ENCODE measurements around the gene APBB1.

DNA sequence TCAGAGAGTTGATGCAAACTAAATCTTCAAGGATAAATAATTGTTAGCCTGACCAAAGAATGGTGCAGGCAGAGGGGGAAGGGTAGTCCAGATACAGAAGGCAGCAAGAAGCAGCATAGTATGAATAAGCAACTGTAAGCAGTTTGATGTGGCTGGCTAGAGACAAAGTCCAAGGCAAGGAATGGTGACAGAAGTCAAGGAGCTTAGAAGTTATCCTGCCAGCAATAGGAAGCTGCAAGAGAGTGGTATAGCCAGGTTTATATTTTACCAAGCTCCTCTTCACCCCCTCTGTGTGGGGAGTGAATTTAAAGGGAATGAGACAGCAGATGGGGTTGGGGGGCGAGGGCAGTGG is 40.2 kb upstream of the APBB1 start:
- TF ChIP-seq POLR2A (IDR thresholded peaks at IDR 0.05; ENCODE audit: low read depth, low read length) (no peak), POLR2AphosphoS5 (IDR thresholded peaks at IDR 0.05; ENCODE audit: low read length) (no peak), MYC (IDR thresholded peaks at IDR 0.05; ENCODE audit: insufficient read depth, insufficient read length, insufficient replicate concordance, low read length, severe bottlenecking) (no peak), YY1 (IDR thresholded peaks at IDR 0.05; ENCODE audit: low read depth, low read length) (no peak), POU2F2 (IDR thresholded peaks at IDR 0.05; ENCODE audit: borderline replicate concordance, low read depth, low read length) (no peak), TCF12 (IDR thresholded peaks at IDR 0.05; ENCODE audit: low read depth, low read length) (no peak), ATF7 (IDR thresholded peaks at IDR 0.05; ENCODE audit: low read depth) (no peak), JUNB (IDR thresholded peaks at IDR 0.05) (no peak)
- TF ChIP-seq, protein P1, sequence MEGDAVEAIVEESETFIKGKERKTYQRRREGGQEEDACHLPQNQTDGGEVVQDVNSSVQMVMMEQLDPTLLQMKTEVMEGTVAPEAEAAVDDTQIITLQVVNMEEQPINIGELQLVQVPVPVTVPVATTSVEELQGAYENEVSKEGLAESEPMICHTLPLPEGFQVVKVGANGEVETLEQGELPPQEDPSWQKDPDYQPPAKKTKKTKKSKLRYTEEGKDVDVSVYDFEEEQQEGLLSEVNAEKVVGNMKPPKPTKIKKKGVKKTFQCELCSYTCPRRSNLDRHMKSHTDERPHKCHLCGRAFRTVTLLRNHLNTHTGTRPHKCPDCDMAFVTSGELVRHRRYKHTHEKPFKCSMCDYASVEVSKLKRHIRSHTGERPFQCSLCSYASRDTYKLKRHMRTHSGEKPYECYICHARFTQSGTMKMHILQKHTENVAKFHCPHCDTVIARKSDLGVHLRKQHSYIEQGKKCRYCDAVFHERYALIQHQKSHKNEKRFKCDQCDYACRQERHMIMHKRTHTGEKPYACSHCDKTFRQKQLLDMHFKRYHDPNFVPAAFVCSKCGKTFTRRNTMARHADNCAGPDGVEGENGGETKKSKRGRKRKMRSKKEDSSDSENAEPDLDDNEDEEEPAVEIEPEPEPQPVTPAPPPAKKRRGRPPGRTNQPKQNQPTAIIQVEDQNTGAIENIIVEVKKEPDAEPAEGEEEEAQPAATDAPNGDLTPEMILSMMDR (IDR thresholded peaks at IDR 0.05 in 2 of 3, conservative IDR thresholded peaks at IDR 0.05 in 1 of 3; ENCODE audit: control insufficient read depth in 2 of 3, extremely low read depth in 1 of 3, insufficient read depth in 1 of 3, low read depth in 3 of 3, low read length in 3 of 3): no peak
- TF ChIP-seq, protein P2, sequence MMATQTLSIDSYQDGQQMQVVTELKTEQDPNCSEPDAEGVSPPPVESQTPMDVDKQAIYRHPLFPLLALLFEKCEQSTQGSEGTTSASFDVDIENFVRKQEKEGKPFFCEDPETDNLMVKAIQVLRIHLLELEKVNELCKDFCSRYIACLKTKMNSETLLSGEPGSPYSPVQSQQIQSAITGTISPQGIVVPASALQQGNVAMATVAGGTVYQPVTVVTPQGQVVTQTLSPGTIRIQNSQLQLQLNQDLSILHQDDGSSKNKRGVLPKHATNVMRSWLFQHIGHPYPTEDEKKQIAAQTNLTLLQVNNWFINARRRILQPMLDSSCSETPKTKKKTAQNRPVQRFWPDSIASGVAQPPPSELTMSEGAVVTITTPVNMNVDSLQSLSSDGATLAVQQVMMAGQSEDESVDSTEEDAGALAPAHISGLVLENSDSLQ (IDR thresholded peaks at IDR 0.05): no peak
- TF ChIP-seq, protein P3, sequence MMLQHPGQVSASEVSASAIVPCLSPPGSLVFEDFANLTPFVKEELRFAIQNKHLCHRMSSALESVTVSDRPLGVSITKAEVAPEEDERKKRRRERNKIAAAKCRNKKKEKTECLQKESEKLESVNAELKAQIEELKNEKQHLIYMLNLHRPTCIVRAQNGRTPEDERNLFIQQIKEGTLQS (IDR thresholded peaks at IDR 0.05; ENCODE audit: borderline replicate concordance, extremely low read depth, low read depth, low read length): no peak

Data from GM12878 (cell line).